ENCODE results near the gene SHE.
A peak's percentile ranks its signal among the peaks of the same experiment; 100 is the strongest.

SHE gene

GRCh38 chr1:154485910-154486496, 16.2 kb downstream of the SHE start:
- TF ChIP-seq CTCF (IDR thresholded peaks at IDR 0.05; ENCODE audit: insufficient read depth, missing control alignments): no peak
- no peak for DNase-seq (ENCODE audit: insufficient read length, low spot score)
- no peak for FAIRE-seq

GRCh38 chr1:154485106-154485505, 17.1 kb downstream of the SHE start:
- DNase-seq (ENCODE audit: insufficient read length, low spot score) (no peak), FAIRE-seq (no peak)
- no peak for TF ChIP-seq CTCF (IDR thresholded peaks at IDR 0.05; ENCODE audit: insufficient read depth, missing control alignments)

- FAIRE-seq (no peak), DNase-seq (ENCODE audit: insufficient read length, low spot score) (no peak)
- TF ChIP-seq CTCF (IDR thresholded peaks at IDR 0.05; ENCODE audit: insufficient read depth, missing control alignments): no peak
Observed at GRCh38 chr1:154483941-154484803, 18.0 kb downstream of the SHE start.

GRCh38 chr1:154481053-154481452, 21.2 kb downstream of the SHE start:
- FAIRE-seq: no peak
- no peak for DNase-seq (ENCODE audit: insufficient read length, low spot score)
- TF ChIP-seq CTCF (IDR thresholded peaks at IDR 0.05; ENCODE audit: insufficient read depth, missing control alignments): no peak

GRCh38 chr1:154479764-154480421, 22.3 kb downstream of the SHE start:
- FAIRE-seq (peak; percentile 82), DNase-seq (ENCODE audit: insufficient read length, low spot score) (no peak)
- TF ChIP-seq CTCF (IDR thresholded peaks at IDR 0.05; ENCODE audit: insufficient read depth, missing control alignments): peak; percentile 100

- FAIRE-seq: no peak
- DNase-seq (ENCODE audit: insufficient read length, low spot score): no peak
- TF ChIP-seq CTCF (IDR thresholded peaks at IDR 0.05; ENCODE audit: insufficient read depth, missing control alignments): peak; percentile 2
Observed at GRCh38 chr1:154478639-154479038, 23.6 kb downstream of the SHE start.

Measured in D721Med (cell line).